ENCODE data around the gene HEATR3. TPM values are rescaled to one million over a fixed set of nuclear protein-coding genes. Genes with fewer than 3 reads are reported as not detected.

The HEATR3 gene
- total and polyA plus RNA-seq, 2 of the 13 experiments (the other 11 are each of a cell fraction or from before 2014, with no cell fraction given): 22.4 to 52.4 TPM

DNA sequence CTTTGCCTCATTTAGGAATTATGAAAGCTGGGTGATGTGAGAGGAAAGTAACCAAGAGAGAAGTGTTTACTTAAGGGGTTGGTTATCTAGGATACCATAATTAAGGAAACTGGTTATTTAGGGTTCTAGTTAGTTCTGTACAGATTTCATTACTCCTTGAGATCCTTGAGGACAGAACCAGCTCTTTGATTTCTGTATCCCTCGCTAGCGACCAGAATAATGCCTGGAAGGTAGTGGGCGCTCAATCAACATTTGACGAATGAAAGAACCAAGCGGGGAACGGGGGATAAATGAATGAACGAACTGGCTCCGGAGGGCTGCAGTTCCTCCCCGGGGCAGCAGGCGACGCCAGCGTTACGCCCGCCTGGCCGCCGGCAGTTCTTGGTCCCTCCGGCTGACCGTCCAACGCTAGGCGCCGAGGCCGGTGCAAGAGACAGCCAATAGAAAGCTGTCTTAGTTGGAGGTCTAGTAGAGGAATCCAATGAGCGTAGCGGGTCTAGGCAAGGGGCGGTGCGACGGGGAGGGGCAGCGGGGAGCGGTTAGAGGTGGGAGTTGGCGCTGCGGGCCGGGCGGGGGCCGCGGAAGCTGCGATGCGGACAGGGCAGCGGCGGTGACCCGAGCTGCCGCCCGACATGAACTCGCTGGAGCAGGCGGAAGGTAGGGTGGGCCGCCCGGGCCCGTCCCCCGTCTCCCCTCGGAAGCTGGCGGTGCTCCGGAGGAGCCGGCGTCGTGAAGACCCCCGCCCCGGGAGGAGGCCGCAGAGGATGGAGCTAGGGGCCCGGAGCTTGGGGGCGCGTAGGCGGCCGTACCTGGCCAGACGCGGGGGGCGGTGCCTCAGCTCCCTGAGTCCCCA, 40.9 kb upstream of the HEATR3 start, which contains the start of gene CNEP1R1 (continued):
- TF ChIP-seq, protein P1, sequence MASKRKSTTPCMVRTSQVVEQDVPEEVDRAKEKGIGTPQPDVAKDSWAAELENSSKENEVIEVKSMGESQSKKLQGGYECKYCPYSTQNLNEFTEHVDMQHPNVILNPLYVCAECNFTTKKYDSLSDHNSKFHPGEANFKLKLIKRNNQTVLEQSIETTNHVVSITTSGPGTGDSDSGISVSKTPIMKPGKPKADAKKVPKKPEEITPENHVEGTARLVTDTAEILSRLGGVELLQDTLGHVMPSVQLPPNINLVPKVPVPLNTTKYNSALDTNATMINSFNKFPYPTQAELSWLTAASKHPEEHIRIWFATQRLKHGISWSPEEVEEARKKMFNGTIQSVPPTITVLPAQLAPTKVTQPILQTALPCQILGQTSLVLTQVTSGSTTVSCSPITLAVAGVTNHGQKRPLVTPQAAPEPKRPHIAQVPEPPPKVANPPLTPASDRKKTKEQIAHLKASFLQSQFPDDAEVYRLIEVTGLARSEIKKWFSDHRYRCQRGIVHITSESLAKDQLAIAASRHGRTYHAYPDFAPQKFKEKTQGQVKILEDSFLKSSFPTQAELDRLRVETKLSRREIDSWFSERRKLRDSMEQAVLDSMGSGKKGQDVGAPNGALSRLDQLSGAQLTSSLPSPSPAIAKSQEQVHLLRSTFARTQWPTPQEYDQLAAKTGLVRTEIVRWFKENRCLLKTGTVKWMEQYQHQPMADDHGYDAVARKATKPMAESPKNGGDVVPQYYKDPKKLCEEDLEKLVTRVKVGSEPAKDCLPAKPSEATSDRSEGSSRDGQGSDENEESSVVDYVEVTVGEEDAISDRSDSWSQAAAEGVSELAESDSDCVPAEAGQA (IDR thresholded peaks at IDR 0.05; ENCODE audit: low read depth): no peak
- TF ChIP-seq, protein P1 (CRISPR knock-in tag; IDR thresholded peaks at IDR 0.05; ENCODE audit: borderline replicate concordance): no peak; the same call in 1 of the 2 replicates
- TF ChIP-seq, protein P2, sequence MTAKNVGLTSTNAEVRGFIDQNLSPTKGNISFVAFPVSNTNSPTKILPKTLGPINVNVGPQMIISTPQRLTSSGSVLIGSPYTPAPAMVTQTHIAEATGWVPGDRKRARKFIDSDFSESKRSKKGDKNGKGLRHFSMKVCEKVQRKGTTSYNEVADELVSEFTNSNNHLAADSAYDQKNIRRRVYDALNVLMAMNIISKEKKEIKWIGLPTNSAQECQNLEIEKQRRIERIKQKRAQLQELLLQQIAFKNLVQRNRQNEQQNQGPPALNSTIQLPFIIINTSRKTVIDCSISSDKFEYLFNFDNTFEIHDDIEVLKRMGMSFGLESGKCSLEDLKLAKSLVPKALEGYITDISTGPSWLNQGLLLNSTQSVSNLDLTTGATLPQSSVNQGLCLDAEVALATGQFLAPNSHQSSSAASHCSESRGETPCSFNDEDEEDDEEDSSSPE (CRISPR knock-in tag; IDR thresholded peaks at IDR 0.05): peak; percentile 75
- TF ChIP-seq, protein P3, sequence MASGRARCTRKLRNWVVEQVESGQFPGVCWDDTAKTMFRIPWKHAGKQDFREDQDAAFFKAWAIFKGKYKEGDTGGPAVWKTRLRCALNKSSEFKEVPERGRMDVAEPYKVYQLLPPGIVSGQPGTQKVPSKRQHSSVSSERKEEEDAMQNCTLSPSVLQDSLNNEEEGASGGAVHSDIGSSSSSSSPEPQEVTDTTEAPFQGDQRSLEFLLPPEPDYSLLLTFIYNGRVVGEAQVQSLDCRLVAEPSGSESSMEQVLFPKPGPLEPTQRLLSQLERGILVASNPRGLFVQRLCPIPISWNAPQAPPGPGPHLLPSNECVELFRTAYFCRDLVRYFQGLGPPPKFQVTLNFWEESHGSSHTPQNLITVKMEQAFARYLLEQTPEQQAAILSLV (CRISPR knock-in tag; IDR thresholded peaks at IDR 0.05; ENCODE audit: borderline replicate concordance): peak; percentile 91
- peak; percentile 80 for TF ChIP-seq AKAP8 (CRISPR knock-in tag; IDR thresholded peaks at IDR 0.05)
- TF ChIP-seq, protein P4, sequence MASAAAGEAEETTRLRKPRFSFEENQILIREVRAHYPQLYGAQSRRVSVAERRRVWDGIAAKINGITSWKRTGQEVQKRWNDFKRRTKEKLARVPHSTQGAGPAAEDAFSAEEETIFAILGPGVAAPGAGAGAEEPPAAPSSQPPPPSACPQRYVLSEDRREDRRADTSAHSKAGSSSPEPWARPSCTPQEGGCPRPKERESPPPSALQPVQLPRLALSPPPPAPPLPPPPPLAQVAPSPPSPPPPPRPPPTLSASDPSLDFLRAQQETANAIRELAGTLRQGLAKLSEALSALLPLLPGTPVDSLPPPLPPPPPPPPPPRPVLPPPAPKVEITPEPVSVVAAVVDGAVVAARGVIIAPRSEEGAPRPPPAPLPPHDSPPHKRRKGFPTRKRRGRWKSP (CRISPR knock-in tag; IDR thresholded peaks at IDR 0.05): peak; percentile 83
- TF ChIP-seq ZFP36 (IDR thresholded peaks at IDR 0.05; ENCODE audit: borderline replicate concordance, low read depth, low read length, partially characterized antibody): no peak
- peak in 1 of 2 experiments; percentile 99; a peak in 2 of 4 replicates for TF ChIP-seq KLF16 (CRISPR knock-in tag; IDR thresholded peaks at IDR 0.05)
- TF ChIP-seq FOSL2 (CRISPR knock-in tag; IDR thresholded peaks at IDR 0.05): peak; percentile 68
- no peak for TF ChIP-seq CHCHD3 (CRISPR knock-in tag; IDR thresholded peaks at IDR 0.05)
- TF ChIP-seq EZH2 (conservative IDR thresholded peaks at IDR 0.05; ENCODE audit: low read depth, low read length): no peak
- TF ChIP-seq ZNF777 (CRISPR knock-in tag; IDR thresholded peaks at IDR 0.05): peak; percentile 83
- TF ChIP-seq, protein P5, sequence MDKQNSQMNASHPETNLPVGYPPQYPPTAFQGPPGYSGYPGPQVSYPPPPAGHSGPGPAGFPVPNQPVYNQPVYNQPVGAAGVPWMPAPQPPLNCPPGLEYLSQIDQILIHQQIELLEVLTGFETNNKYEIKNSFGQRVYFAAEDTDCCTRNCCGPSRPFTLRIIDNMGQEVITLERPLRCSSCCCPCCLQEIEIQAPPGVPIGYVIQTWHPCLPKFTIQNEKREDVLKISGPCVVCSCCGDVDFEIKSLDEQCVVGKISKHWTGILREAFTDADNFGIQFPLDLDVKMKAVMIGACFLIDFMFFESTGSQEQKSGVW (CRISPR knock-in tag; IDR thresholded peaks at IDR 0.05; ENCODE audit: borderline replicate concordance): no peak
- no peak for TF ChIP-seq TEAD2 (CRISPR knock-in tag; IDR thresholded peaks at IDR 0.05)
- peak; percentile 86; the same call in 1 of the 2 replicates for TF ChIP-seq NFKB2 (CRISPR knock-in tag; IDR thresholded peaks at IDR 0.05; ENCODE audit: borderline replicate concordance)
- TF ChIP-seq, protein P6, sequence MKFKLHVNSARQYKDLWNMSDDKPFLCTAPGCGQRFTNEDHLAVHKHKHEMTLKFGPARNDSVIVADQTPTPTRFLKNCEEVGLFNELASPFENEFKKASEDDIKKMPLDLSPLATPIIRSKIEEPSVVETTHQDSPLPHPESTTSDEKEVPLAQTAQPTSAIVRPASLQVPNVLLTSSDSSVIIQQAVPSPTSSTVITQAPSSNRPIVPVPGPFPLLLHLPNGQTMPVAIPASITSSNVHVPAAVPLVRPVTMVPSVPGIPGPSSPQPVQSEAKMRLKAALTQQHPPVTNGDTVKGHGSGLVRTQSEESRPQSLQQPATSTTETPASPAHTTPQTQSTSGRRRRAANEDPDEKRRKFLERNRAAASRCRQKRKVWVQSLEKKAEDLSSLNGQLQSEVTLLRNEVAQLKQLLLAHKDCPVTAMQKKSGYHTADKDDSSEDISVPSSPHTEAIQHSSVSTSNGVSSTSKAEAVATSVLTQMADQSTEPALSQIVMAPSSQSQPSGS (CRISPR knock-in tag; IDR thresholded peaks at IDR 0.05): peak; percentile 89; the same call in 1 of the 2 replicates

Measured in HepG2 (cell line).